ENCODE results near the gene HUS1.
"Not testable (repeated sequence)": the region's sequence is repeated elsewhere in the genome, so short reads cannot be mapped to it uniquely, and the experiment has no call there.

The HUS1 gene

GRCh38 chr7:47943676-47944474, 35.5 kb downstream of the HUS1 start:
- no peak for DNase-seq

- DNase-seq: not testable (repeated sequence)
Observed at GRCh38 chr7:47942651-47943050, 36.8 kb downstream of the HUS1 start.

GRCh38 chr7:47942132-47942531, 37.3 kb downstream of the HUS1 start:
- no peak for DNase-seq

- DNase-seq: no peak
Observed at GRCh38 chr7:47941136-47941844, 38.1 kb downstream of the HUS1 start.

- no peak for DNase-seq
Observed at GRCh38 chr7:47940088-47941013, 39.1 kb downstream of the HUS1 start.

GRCh38 chr7:47939425-47940036, 39.9 kb downstream of the HUS1 start:
- no peak for DNase-seq

DNA sequence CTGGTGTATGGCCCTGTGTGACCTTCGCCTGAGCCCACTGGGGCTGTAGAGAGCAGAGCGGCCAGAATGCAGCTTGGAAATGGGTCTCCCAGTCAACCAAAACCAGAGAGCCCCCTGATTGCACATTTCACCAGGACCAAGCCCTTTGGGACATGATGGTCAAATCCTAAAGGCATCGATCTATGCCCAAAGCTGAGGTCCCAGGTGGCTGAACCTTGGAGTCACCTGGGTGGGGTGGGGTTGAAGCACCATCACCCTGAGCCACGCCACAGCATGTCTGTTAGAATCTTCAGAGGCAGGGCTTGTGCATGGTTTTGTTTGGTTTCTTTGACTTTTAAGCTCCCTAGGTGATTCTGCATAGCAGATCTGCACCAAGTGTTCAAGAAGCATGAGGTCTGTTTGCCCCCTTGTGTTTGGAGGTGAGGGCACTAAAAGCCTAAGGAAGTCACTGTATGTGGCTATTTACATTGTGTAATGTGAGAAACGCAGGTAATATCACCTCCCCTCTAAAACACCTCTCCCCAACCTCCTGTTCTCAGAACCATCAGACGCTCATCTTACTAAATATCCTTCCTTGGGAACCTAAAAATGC, 40.7 kb downstream of the HUS1 start:
- no peak for DNase-seq

- DNase-seq: no peak
Observed at GRCh38 chr7:47937711-47938573, 41.5 kb downstream of the HUS1 start.

GRCh38 chr7:47937065-47937687, 42.2 kb downstream of the HUS1 start:
- no peak for DNase-seq

DNA sequence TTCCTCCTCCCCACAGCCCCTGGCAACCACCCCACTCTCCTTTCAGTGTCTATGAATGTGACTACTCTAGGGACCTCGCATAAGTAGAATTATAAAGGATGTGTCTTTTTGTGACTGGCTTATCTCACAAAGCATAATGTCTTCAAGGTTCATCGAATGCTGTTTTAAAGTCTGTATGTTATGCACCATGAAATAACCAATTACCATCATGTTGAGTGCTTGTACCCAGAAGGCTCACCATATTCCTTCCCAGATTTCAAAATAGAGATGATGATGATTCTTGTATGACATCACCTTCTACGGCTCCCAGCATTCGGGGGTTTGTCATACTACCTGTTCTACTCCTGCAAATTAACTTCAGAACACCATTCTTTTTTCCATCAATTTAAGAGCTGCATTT, 43.1 kb downstream of the HUS1 start:
- DNase-seq: no peak

- no peak for DNase-seq
Observed at GRCh38 chr7:47935336-47935735, 44.1 kb downstream of the HUS1 start.

- DNase-seq: no peak
Observed at GRCh38 chr7:47934831-47935230, 44.6 kb downstream of the HUS1 start.

- no peak for DNase-seq
Observed at GRCh38 chr7:47933215-47933614, 46.2 kb downstream of the HUS1 start.

- no peak for DNase-seq
Observed at GRCh38 chr7:47932466-47933037, 46.9 kb downstream of the HUS1 start.

DNA sequence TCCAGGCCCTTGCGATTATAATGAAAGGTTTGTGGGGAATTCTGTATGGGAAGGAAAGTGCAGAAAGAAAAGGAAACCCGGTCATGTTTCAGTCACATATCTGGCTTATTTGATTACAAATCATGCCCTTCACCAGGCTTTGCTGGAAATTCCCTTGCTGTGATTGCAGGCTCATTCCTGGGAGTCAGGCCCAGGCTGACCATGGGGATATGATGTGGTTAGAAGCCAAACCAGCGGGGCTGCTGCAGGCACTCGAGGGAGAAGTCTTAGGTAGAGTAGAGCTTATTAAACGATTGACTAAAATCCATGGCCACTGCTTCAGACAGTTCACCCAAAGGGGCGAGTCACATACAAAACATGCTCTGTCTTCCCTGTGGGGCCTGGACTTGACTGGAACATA, 47.4 kb downstream of the HUS1 start:
- DNase-seq: no peak

- no peak for DNase-seq
Observed at GRCh38 chr7:47931005-47932004, 48.1 kb downstream of the HUS1 start.

- no peak for DNase-seq
Observed at GRCh38 chr7:47924266-47924665, 55.1 kb downstream of the HUS1 start.

GRCh38 chr7:47923081-47923875, 56.1 kb downstream of the HUS1 start:
- not testable (repeated sequence) for DNase-seq

Data from hematopoietic multipotent progenitor cell treated with erythropoietin and hydrocortisone succinate and interleukin-3 and kit ligand, for 4 days (in vitro differentiated cells).